ENCODE data around the gene SLC22A1. TPM values are rescaled to one million over a fixed set of nuclear protein-coding genes. Genes with fewer than 3 reads are reported as not detected.
A peak's percentile ranks its signal among the peaks of the same experiment; 100 is the strongest.

The SLC22A1 gene
- polyA plus RNA-seq, 1 of the 3 experiments (the other 2 are of a cell fraction) = 0.20 TPM

GRCh38 chr6:160167604-160168399, 46.2 kb downstream of the SLC22A1 start:
- H2AFZ ChIP-seq (ENCODE audit: low read depth) = no peak overlapping the region
- no peak overlapping the region for H3K27ac ChIP-seq (ENCODE audit: low read depth in 2 of 2, low read length in 1 of 2)
- H3K79me2 ChIP-seq (ENCODE audit: insufficient read depth) = no peaks in the 10 kb centered on the region
- ChIA-PET POLR2A (no interaction called here), CTCF (no interaction called here)
- H3K4me2 ChIP-seq = no peak overlapping the region
- H3K4me3 ChIP-seq (ENCODE audit: low read depth in 2 of 2, low read length in 1 of 2) = no peak overlapping the region
- H3K4me1 ChIP-seq (ENCODE audit: control insufficient read depth in 1 of 2, insufficient read depth in 2 of 2, low read depth in 1 of 2, low read length in 1 of 2) = no peaks in the 10 kb centered on the region
- no peaks in the 10 kb centered on the region; the same call in 1 of the 2 replicates for H3K27me3 ChIP-seq (ENCODE audit: insufficient read depth)
- no peaks in the 10 kb centered on the region for H3K9me3 ChIP-seq
- TF ChIP-seq CTCF (IDR thresholded peaks at IDR 0.05) (0 out of 2 replicates have a peak, but pooled peaks have one; percentile 8), SMC3 (IDR thresholded peaks at IDR 0.05; ENCODE audit: low read depth, low read length) (no peak)
- no peaks in the 10 kb centered on the region for H3K36me3 ChIP-seq (replicated peaks in 1 of 2; ENCODE audit: control insufficient read depth in 1 of 2, insufficient read depth in 2 of 2, low read length in 1 of 2)
- H3F3A ChIP-seq (replicated peaks; ENCODE audit: insufficient read depth) = no peaks in the 10 kb centered on the region
- no peak for DNase-seq
- H3K9ac ChIP-seq = no peak overlapping the region
- H4K20me1 ChIP-seq (ENCODE audit: insufficient read depth) = no peaks in the 10 kb centered on the region
- H3K9me2 ChIP-seq = no peaks in the 10 kb centered on the region
- WGBS (ENCODE audit: low lambda C conversion rate) = 25% methylated on average over 7 of the region's 7 CpGs

GRCh38 chr6:160170018-160170680, 48.5 kb downstream of the SLC22A1 start:
- no peak overlapping the region for H3K9ac ChIP-seq
- no peaks in the 10 kb centered on the region for H3F3A ChIP-seq (replicated peaks; ENCODE audit: insufficient read depth)
- no peak overlapping the region for H2AFZ ChIP-seq (ENCODE audit: low read depth)
- no peak overlapping the region for H3K27ac ChIP-seq (ENCODE audit: low read depth in 2 of 2, low read length in 1 of 2)
- H3K4me3 ChIP-seq (ENCODE audit: low read depth in 2 of 2, low read length in 1 of 2) = no peak overlapping the region
- peaks cover 12% of the 10 kb centered on the region for H3K27me3 ChIP-seq (ENCODE audit: insufficient read depth)
- H4K20me1 ChIP-seq (ENCODE audit: insufficient read depth) = no peaks in the 10 kb centered on the region
- no peaks in the 10 kb centered on the region for H3K9me2 ChIP-seq
- H3K4me1 ChIP-seq (ENCODE audit: control insufficient read depth in 1 of 2, insufficient read depth in 2 of 2, low read depth in 1 of 2, low read length in 1 of 2) = no peaks in the 10 kb centered on the region
- no peaks in the 10 kb centered on the region for H3K36me3 ChIP-seq (replicated peaks in 1 of 2; ENCODE audit: control insufficient read depth in 1 of 2, insufficient read depth in 2 of 2, low read length in 1 of 2)
- ChIA-PET POLR2A (no interaction called here), CTCF (interaction anchor here (0.6 to 1.4 kb wide), 3 partner anchors 32 to 593 kb away, joined by 3 read pairs; no protein-coding TSS in a partner anchor)
- TF ChIP-seq SIN3A (IDR thresholded peaks at IDR 0.05; ENCODE audit: borderline replicate concordance, low read depth, low read length) (no peak), MXI1 (IDR thresholded peaks at IDR 0.05; ENCODE audit: low read depth, low read length) (no peak), MEF2A (IDR thresholded peaks at IDR 0.05; ENCODE audit: borderline replicate concordance, low read depth) (no peak)
- no peaks in the 10 kb centered on the region for H3K79me2 ChIP-seq (ENCODE audit: insufficient read depth)
- WGBS (ENCODE audit: low lambda C conversion rate) = 14% methylated on average over 6 of the region's 6 CpGs
- H3K9me3 ChIP-seq = no peaks in the 10 kb centered on the region
- H3K4me2 ChIP-seq = no peak overlapping the region
- DNase-seq = no peak

- Histone ChIP-seq H3K9ac (no peak overlapping the region), H3K4me2 (no peak overlapping the region), H4K20me1 (ENCODE audit: insufficient read depth) (no peaks in the 10 kb centered on the region), H3K4me1 (ENCODE audit: control insufficient read depth in 1 of 2, insufficient read depth in 2 of 2, low read depth in 1 of 2, low read length in 1 of 2) (no peaks in the 10 kb centered on the region), H3K27me3 (ENCODE audit: insufficient read depth) (peaks cover 12% of the 10 kb centered on the region), H3K27ac (ENCODE audit: low read depth in 2 of 2, low read length in 1 of 2) (no peak overlapping the region), H3K9me3 (no peaks in the 10 kb centered on the region), H3K36me3 (replicated peaks in 1 of 2; ENCODE audit: control insufficient read depth in 1 of 2, insufficient read depth in 2 of 2, low read length in 1 of 2) (no peaks in the 10 kb centered on the region), H3K4me3 (ENCODE audit: low read depth in 2 of 2, low read length in 1 of 2) (no peak overlapping the region), H3F3A (replicated peaks; ENCODE audit: insufficient read depth) (no peaks in the 10 kb centered on the region), H3K79me2 (ENCODE audit: insufficient read depth) (no peaks in the 10 kb centered on the region), H2AFZ (ENCODE audit: low read depth) (no peak overlapping the region), H3K9me2 (no peaks in the 10 kb centered on the region)
- TF ChIP-seq SIN3A (IDR thresholded peaks at IDR 0.05; ENCODE audit: borderline replicate concordance, low read depth, low read length) (no peak), ZBTB33 (IDR thresholded peaks at IDR 0.05; ENCODE audit: borderline replicate concordance, low read depth) (no peak), CTCF (IDR thresholded peaks at IDR 0.05) (no peak), ELF1 (IDR thresholded peaks at IDR 0.05) (no peak)
- WGBS (ENCODE audit: low lambda C conversion rate) = 8% methylated on average over 5 of the region's 5 CpGs
- DNase-seq = no peak
- CTCF ChIA-PET = no interaction called here
- POLR2A ChIA-PET = no interaction called here
These were observed 51.1 kb downstream of the SLC22A1 start for GRCh38 chr6:160172704-160173103.
